GM23338 (cell line): ENCODE results near the gene THSD4. TPM values are rescaled to one million over a fixed set of nuclear protein-coding genes. Genes with fewer than 3 reads are reported as not detected.
A peak's percentile ranks its signal among the peaks of the same experiment; 100 is the strongest.

Experiments used
- ATAC-seq: fragments of 200-7000 bp; cut with Tn5 transposase; 3 replicates; pipeline ENCODE4 v1.9.1; 2020
- DNase-seq: peaks from one replicate; pipeline ENCODE4 v3.0.0-alpha.2; 2015; ENCODE audit warnings: low spot score
- H2AFZ ChIP-seq: fragments of 200-600 bp; sonication (generic); 2 replicates; pipeline ENCODE4 v1.8.0; 2016; ENCODE audit warnings: antibody characterized with exemption, mild to moderate bottlenecking, moderate library complexity
- H3F3A ChIP-seq: fragments of 200-600 bp; sonication (generic); replicated peaks from 2 replicates; pipeline ENCODE4 v1.8.0; 2017; ENCODE audit warnings: antibody characterized with exemption, mixed run types, low read depth
- H3K27ac ChIP-seq: fragments of 200-600 bp; sonication (generic); 2 replicates; pipeline ENCODE4 v1.6.1; 2016; ENCODE audit warnings: low read depth
- H3K27me3 ChIP-seq: fragments of 200-600 bp; sonication (generic); 2 replicates; pipeline ENCODE4 v1.8.0; 2016; ENCODE audit warnings: mild to moderate bottlenecking, mixed run types, moderate library complexity; ENCODE audit not compliant: insufficient read depth
- H3K36me3 ChIP-seq: fragments of 200-600 bp; sonication (generic); 2 replicates; pipeline ENCODE4 v1.8.0; 2016; ENCODE audit warnings: mild to moderate bottlenecking; ENCODE audit not compliant: insufficient read depth
- H3K4me1 ChIP-seq: fragments of 200-600 bp; sonication (generic); 2 replicates; pipeline ENCODE4 v1.8.0; 2016; ENCODE audit warnings: mild to moderate bottlenecking, moderate library complexity; ENCODE audit not compliant: insufficient read depth
- H3K4me2 ChIP-seq: fragments of 200-600 bp; sonication (generic); 2 replicates; pipeline ENCODE4 v1.7.1; 2017; ENCODE audit warnings: mixed run types
- H3K4me3 ChIP-seq: fragments of 200-600 bp; sonication (generic); 2 replicates; pipeline ENCODE4 v1.6.1; 2016; ENCODE audit warnings: mixed run types
- H3K79me2 ChIP-seq: fragments of 200-600 bp; sonication (generic); replicated peaks from 2 replicates; pipeline ENCODE4 v1.8.0; 2017; ENCODE audit warnings: mild to moderate bottlenecking; ENCODE audit not compliant: insufficient read depth
- H3K9me2 ChIP-seq: fragments of 200-600 bp; sonication (generic); 2 replicates; pipeline ENCODE4 v1.8.0; 2017; ENCODE audit not compliant: insufficient read depth
- H4K20me1 ChIP-seq: fragments of 200-600 bp; sonication (generic); replicated peaks from 2 replicates; pipeline ENCODE4 v1.8.0; 2017; ENCODE audit warnings: mild to moderate bottlenecking; ENCODE audit not compliant: insufficient read depth
- H3K27ac Mint-ChIP-seq: 2 replicates; pipeline ENCODE4 v1.8.0; 2020; ENCODE audit warnings: inconsistent platforms, mild to moderate bottlenecking, moderate library complexity, mixed read lengths
- H3K27me3 Mint-ChIP-seq: 3 replicates; pipeline ENCODE4 v1.8.0; 2022; ENCODE audit warnings: low read depth, mild to moderate bottlenecking, moderate library complexity, mixed read lengths, inconsistent platforms; ENCODE audit not compliant: insufficient read depth, poor library complexity
- H3K36me3 Mint-ChIP-seq: 3 replicates; pipeline ENCODE4 v1.8.0; 2021; ENCODE audit warnings: low read depth, mild to moderate bottlenecking, inconsistent platforms, moderate library complexity, mixed read lengths
- H3K4me1 Mint-ChIP-seq: 3 replicates; pipeline ENCODE4 v1.8.0; 2020; ENCODE audit warnings: mild to moderate bottlenecking, inconsistent platforms, mixed read lengths
- H3K4me3 Mint-ChIP-seq: 3 replicates; pipeline ENCODE4 v1.8.0; 2021; ENCODE audit warnings: moderate library complexity, mild to moderate bottlenecking, inconsistent platforms, mixed read lengths
- H3K9me3 Mint-ChIP-seq: 3 replicates; pipeline ENCODE4 v1.8.0; 2020; ENCODE audit warnings: moderate library complexity, mild to moderate bottlenecking, inconsistent platforms, mixed read lengths
- CREB1 ChIP-seq: fragments of 250-450 bp; sonication (Bioruptor Pico); IDR thresholded peaks from 2 replicates; pipeline ENCODE4 v1.5.0; 2020; ENCODE audit warnings: low read depth, mild to moderate bottlenecking, moderate library complexity
- EZH2phosphoT487 ChIP-seq: fragments of 200-600 bp; sonication (generic); IDR thresholded peaks from one replicate; pipeline ENCODE4 v1.8.1; 2018; ENCODE audit warnings: antibody characterized with exemption; ENCODE audit not compliant: unreplicated experiment
- JUNB ChIP-seq: IDR thresholded peaks from one replicate; pipeline ENCODE4 v1.6.1; 2016; ENCODE audit warnings: antibody characterized with exemption; ENCODE audit not compliant: unreplicated experiment
- NANOG ChIP-seq: IDR thresholded peaks from 2 replicates; pipeline ENCODE4 v1.6.1; 2016; ENCODE audit warnings: antibody characterized with exemption, borderline replicate concordance
- POLR2AphosphoS5 ChIP-seq: IDR thresholded peaks from 2 replicates; pipeline ENCODE4 v1.6.1; 2016; ENCODE audit warnings: antibody characterized with exemption, low read depth
- STAT1 ChIP-seq: IDR thresholded peaks from one replicate; pipeline ENCODE4 v1.6.1; 2016; ENCODE audit warnings: antibody characterized with exemption; ENCODE audit not compliant: unreplicated experiment
- ZNF331 ChIP-seq: fragments of 250-450 bp; sonication (Bioruptor Pico); IDR thresholded peaks from 2 replicates; pipeline ENCODE4 v1.5.0; 2020; ENCODE audit warnings: low read depth, mild to moderate bottlenecking, moderate library complexity
- polyA plus RNA-seq: library from polyadenylated mRNA; unstranded; fragments of >200 nt; fragmentation: Nextera tagmentation; extraction: Ambion mirVana; gene quantifications from 2 replicates; pipeline ENCODE4 v1.2.1, GENCODE V29; 2016
- total RNA-seq: library from RNA; depleted of rRNA; stranded (reverse); fragments of >200 nt; shearing (Covaris generic); gene quantifications from 2 replicates; pipeline ENCODE4 v1.2.3, GENCODE V29; 2014
- TF ChIP-seq, protein P1 (sequence below), 2 experiments: fragments of 200-600 bp in 1 of 2; sonication (generic) in 1 of 2; conservative IDR thresholded peaks; 2 replicates each; pipeline versions ENCODE4 v1.5.1 to v1.6.1; 2016 to 2017; ENCODE audit warnings: antibody characterized with exemption in 2 of 2, low read depth in 2 of 2, mild to moderate bottlenecking in 2 of 2, moderate library complexity in 1 of 2
- TF ChIP-seq, protein P2 (sequence below): IDR thresholded peaks from 2 replicates; pipeline ENCODE4 v1.6.1; 2016; ENCODE audit warnings: antibody characterized with exemption
- TF ChIP-seq, protein P3 (sequence below): IDR thresholded peaks from one replicate; pipeline ENCODE4 v1.6.1; 2018; ENCODE audit warnings: antibody characterized with exemption; ENCODE audit not compliant: unreplicated experiment

The THSD4 gene
- total and polyA plus RNA-seq, 2 experiments from 2014 or later: 2.0 to 7.4 TPM

DNA sequence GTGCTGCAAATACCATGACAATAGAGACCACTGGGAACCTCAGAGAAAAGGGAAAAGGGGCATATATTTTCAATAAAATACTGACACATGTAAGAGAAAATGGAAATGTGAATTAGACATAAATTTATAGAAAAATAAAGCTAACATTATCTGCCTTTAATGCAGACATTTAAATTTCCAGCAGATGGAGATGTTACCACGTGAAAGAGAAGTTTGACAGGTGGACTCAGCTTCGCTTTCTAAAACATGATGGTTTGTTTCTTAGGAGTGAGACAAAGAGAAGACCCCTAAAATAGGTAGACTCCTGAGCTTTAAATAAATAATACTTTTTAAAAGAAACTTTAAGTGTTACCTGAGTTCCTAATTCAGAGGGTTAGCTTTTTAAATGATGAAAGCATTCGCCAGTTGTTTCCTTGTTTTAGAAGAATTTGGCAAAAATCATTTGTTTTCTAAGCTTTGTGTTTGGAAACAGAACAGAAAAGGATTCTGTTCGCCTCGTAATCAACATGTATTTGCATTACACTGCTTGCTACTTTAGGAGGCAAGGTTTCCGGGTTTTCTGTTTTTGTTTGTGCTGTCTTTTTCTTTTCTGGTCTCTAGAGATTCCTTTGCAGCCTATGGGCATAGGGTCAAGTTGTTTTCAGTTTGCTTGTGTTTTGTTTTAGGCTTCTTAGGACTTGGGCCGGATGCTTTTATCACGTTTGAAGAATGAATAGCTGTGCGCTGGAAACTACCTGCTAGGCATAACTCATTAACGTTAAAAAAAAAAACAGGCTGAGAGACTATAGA, 271.4 kb downstream of the THSD4 start:
- Histone ChIP-seq H3K36me3 (no peaks in the 10 kb centered on the region), H3K4me3 (no peak overlapping the region), H3F3A (peaks cover 7% of the 10 kb centered on the region), H3K79me2 (no peaks in the 10 kb centered on the region), H2AFZ (no peak overlapping the region), H3K4me1 (peaks cover 48% of the 10 kb centered on the region), H3K27ac (peak overlapping the region; percentile 85), H3K27me3 (no peaks in the 10 kb centered on the region), H3K4me2 (peak overlapping the region; percentile 27), H3K9me2 (0 out of 2 replicates have a peak, but pooled peaks cover 3% of the 10 kb centered on the region), H4K20me1 (no peaks in the 10 kb centered on the region)
- H3K9me3 Mint-ChIP-seq: peaks cover 4% of the 10 kb centered on the region; the same call in 1 of the 3 replicates
- H3K36me3 Mint-ChIP-seq: peaks cover 10% of the 10 kb centered on the region; the same call in 2 of the 3 replicates
- H3K27ac Mint-ChIP-seq: peak overlapping the region; percentile 89
- ATAC-seq (peak; percentile 93), DNase-seq (peak; percentile 94)
- H3K27me3 Mint-ChIP-seq: peaks cover 12% of the 10 kb centered on the region
- H3K4me1 Mint-ChIP-seq: peaks cover 66% of the 10 kb centered on the region
- H3K4me3 Mint-ChIP-seq: peak overlapping the region; percentile 52
- TF ChIP-seq STAT1 (no peak), CREB1 (CRISPR knock-in tag) (no peak), JUNB (no peak), EZH2phosphoT487 (no peak), POLR2AphosphoS5 (no peak), ZNF331 (CRISPR knock-in tag) (no peak), NANOG (peak; percentile 76)
- TF ChIP-seq, protein P1, sequence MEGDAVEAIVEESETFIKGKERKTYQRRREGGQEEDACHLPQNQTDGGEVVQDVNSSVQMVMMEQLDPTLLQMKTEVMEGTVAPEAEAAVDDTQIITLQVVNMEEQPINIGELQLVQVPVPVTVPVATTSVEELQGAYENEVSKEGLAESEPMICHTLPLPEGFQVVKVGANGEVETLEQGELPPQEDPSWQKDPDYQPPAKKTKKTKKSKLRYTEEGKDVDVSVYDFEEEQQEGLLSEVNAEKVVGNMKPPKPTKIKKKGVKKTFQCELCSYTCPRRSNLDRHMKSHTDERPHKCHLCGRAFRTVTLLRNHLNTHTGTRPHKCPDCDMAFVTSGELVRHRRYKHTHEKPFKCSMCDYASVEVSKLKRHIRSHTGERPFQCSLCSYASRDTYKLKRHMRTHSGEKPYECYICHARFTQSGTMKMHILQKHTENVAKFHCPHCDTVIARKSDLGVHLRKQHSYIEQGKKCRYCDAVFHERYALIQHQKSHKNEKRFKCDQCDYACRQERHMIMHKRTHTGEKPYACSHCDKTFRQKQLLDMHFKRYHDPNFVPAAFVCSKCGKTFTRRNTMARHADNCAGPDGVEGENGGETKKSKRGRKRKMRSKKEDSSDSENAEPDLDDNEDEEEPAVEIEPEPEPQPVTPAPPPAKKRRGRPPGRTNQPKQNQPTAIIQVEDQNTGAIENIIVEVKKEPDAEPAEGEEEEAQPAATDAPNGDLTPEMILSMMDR (conservative IDR thresholded peaks at IDR 0.05; ENCODE audit: low read depth in 2 of 2): peak; percentile 61 to 71

DNA sequence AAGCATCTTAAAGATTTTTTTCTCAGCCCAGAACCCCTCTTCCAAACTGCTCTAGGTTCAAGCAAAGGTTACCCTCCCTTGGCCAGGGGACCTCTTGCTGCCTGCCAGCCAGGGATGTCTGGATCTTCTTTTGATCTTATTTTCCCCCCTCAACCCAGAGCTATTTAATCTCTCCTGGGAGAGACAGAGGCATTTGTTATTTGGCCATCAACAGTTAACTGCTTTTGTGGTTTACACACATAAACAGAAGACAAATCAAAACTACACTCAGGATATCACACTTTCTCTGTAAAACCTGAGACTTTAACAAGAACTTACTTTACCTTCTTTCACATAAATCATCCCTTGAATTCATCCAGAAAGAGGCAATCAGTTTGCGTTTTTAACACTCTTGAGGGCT, 272.5 kb downstream of the THSD4 start:
- H3K36me3 Mint-ChIP-seq: peaks cover 10% of the 10 kb centered on the region; the same call in 2 of the 3 replicates
- Histone ChIP-seq H3F3A (peaks cover 7% of the 10 kb centered on the region), H4K20me1 (no peaks in the 10 kb centered on the region), H3K79me2 (no peaks in the 10 kb centered on the region), H3K36me3 (no peaks in the 10 kb centered on the region), H3K27ac (peak overlapping the region; percentile 85), H3K4me1 (peaks cover 55% of the 10 kb centered on the region), H3K4me3 (peak overlapping the region; percentile 1; the same call in 1 of the 2 replicates), H2AFZ (no peak overlapping the region), H3K27me3 (no peaks in the 10 kb centered on the region), H3K4me2 (peak overlapping the region; percentile 1), H3K9me2 (0 out of 2 replicates have a peak, but pooled peaks cover 3% of the 10 kb centered on the region)
- H3K9me3 Mint-ChIP-seq: peaks cover 4% of the 10 kb centered on the region; the same call in 1 of the 3 replicates
- TF ChIP-seq CREB1 (CRISPR knock-in tag) (no peak), POLR2AphosphoS5 (no peak), EZH2phosphoT487 (no peak)
- TF ChIP-seq, protein P2, sequence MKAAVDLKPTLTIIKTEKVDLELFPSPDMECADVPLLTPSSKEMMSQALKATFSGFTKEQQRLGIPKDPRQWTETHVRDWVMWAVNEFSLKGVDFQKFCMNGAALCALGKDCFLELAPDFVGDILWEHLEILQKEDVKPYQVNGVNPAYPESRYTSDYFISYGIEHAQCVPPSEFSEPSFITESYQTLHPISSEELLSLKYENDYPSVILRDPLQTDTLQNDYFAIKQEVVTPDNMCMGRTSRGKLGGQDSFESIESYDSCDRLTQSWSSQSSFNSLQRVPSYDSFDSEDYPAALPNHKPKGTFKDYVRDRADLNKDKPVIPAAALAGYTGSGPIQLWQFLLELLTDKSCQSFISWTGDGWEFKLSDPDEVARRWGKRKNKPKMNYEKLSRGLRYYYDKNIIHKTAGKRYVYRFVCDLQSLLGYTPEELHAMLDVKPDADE: no peak
- TF ChIP-seq, protein P3, sequence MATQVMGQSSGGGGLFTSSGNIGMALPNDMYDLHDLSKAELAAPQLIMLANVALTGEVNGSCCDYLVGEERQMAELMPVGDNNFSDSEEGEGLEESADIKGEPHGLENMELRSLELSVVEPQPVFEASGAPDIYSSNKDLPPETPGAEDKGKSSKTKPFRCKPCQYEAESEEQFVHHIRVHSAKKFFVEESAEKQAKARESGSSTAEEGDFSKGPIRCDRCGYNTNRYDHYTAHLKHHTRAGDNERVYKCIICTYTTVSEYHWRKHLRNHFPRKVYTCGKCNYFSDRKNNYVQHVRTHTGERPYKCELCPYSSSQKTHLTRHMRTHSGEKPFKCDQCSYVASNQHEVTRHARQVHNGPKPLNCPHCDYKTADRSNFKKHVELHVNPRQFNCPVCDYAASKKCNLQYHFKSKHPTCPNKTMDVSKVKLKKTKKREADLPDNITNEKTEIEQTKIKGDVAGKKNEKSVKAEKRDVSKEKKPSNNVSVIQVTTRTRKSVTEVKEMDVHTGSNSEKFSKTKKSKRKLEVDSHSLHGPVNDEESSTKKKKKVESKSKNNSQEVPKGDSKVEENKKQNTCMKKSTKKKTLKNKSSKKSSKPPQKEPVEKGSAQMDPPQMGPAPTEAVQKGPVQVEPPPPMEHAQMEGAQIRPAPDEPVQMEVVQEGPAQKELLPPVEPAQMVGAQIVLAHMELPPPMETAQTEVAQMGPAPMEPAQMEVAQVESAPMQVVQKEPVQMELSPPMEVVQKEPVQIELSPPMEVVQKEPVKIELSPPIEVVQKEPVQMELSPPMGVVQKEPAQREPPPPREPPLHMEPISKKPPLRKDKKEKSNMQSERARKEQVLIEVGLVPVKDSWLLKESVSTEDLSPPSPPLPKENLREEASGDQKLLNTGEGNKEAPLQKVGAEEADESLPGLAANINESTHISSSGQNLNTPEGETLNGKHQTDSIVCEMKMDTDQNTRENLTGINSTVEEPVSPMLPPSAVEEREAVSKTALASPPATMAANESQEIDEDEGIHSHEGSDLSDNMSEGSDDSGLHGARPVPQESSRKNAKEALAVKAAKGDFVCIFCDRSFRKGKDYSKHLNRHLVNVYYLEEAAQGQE: no peak
- peaks cover 12% of the 10 kb centered on the region for H3K27me3 Mint-ChIP-seq
- H3K4me3 Mint-ChIP-seq: peak overlapping the region; percentile 52; the same call in 1 of the 3 replicates
- H3K27ac Mint-ChIP-seq: no peak overlapping the region
- H3K4me1 Mint-ChIP-seq: peaks cover 75% of the 10 kb centered on the region
- DNase-seq: no peak
- no peak; the same call in 2 of the 3 replicates for ATAC-seq
